Left ventricle myocardium inferior (tissue), 1 donor: ENCODE measurements around the gene HSF2. TPM values are rescaled to one million over a fixed set of nuclear protein-coding genes. Genes with fewer than 3 reads are reported as not detected.

Experiments
- DNase-seq: peaks from one replicate; pipeline ENCODE4 v3.0.0-alpha.2; 2020
- H3K27ac ChIP-seq: fragments of 200-600 bp; replicated peaks from 2 replicates; pipeline ENCODE4 v1.8.0; 2021
- H3K27me3 ChIP-seq: fragments of 200-600 bp; 2 replicates; pipeline ENCODE4 v1.8.0; 2021; ENCODE audit warnings: low read depth
- H3K36me3 ChIP-seq: fragments of 200-600 bp; 2 replicates; pipeline ENCODE4 v1.8.0; 2021
- H3K4me1 ChIP-seq: fragments of 200-600 bp; 2 replicates; pipeline ENCODE4 v1.8.0; 2021
- H3K4me3 ChIP-seq: fragments of 200-600 bp; 2 replicates; pipeline ENCODE4 v1.8.0; 2021; ENCODE audit warnings: mild to moderate bottlenecking, moderate library complexity
- H3K9me3 ChIP-seq: fragments of 200-600 bp; replicated peaks from 2 replicates; pipeline ENCODE4 v1.8.0; 2021
- intact Hi-C: fragments of 100-400 bp; cut with micrococcal nuclease; formaldehyde crosslinking; loops from one replicate; pipeline ENCODE4 v1.11.0; 2022
- total RNA-seq: library from RNA; stranded (reverse); fragmentation: NEBNext Ultra II Directional; extraction: Animal tissue kit (Norgen Biotek cat#: 25700); gene quantifications from one replicate; pipeline ENCODE4 v1.2.1, GENCODE V29; 2021
- TF ChIP-seq, protein P1 (sequence below): fragments of 200-600 bp; IDR thresholded peaks from 2 replicates; pipeline ENCODE4 v1.8.0; 2021; ENCODE audit warnings: antibody characterized with exemption, mild to moderate bottlenecking, borderline replicate concordance
- donor health status: DM: no; HTN: yes; CAD: no; lungs with severe emphysema.

The HSF2 gene
- total RNA-seq, 1 donor from 2014 or later, result 21.0 TPM

GRCh38 chr6:122408702-122409458 is 9.4 kb downstream of the HSF2 start:
- TF ChIP-seq, protein P1, sequence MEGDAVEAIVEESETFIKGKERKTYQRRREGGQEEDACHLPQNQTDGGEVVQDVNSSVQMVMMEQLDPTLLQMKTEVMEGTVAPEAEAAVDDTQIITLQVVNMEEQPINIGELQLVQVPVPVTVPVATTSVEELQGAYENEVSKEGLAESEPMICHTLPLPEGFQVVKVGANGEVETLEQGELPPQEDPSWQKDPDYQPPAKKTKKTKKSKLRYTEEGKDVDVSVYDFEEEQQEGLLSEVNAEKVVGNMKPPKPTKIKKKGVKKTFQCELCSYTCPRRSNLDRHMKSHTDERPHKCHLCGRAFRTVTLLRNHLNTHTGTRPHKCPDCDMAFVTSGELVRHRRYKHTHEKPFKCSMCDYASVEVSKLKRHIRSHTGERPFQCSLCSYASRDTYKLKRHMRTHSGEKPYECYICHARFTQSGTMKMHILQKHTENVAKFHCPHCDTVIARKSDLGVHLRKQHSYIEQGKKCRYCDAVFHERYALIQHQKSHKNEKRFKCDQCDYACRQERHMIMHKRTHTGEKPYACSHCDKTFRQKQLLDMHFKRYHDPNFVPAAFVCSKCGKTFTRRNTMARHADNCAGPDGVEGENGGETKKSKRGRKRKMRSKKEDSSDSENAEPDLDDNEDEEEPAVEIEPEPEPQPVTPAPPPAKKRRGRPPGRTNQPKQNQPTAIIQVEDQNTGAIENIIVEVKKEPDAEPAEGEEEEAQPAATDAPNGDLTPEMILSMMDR, result no peak
- H3K4me1 ChIP-seq, result peaks cover 55% of the 10 kb centered on the region
- H3K4me3 ChIP-seq, result no peak overlapping the region
- intact Hi-C loops, result no loop called here
- peaks cover 18% of the 10 kb centered on the region for H3K36me3 ChIP-seq
- no peak overlapping the region for H3K27ac ChIP-seq
- H3K27me3 ChIP-seq, result no peaks in the 10 kb centered on the region
- no peak for DNase-seq
- no peaks in the 10 kb centered on the region for H3K9me3 ChIP-seq

- Histone ChIP-seq H3K4me1 (peaks cover 39% of the 10 kb centered on the region), H3K9me3 (no peaks in the 10 kb centered on the region), H3K4me3 (no peak overlapping the region), H3K27ac (no peak overlapping the region), H3K27me3 (no peaks in the 10 kb centered on the region), H3K36me3 (peaks cover 25% of the 10 kb centered on the region)
- TF ChIP-seq, protein P1, result no peak
- no peak for DNase-seq
- intact Hi-C loops, result loop anchor here (10.0 kb wide), 1 partner anchor 53 kb away; no protein-coding TSS in a partner anchor
These were observed 12.5 kb downstream of the HSF2 start for GRCh38 chr6:122412001-122412400.

- Histone ChIP-seq H3K4me3 (no peak overlapping the region), H3K4me1 (peaks cover 23% of the 10 kb centered on the region), H3K9me3 (no peaks in the 10 kb centered on the region), H3K27ac (peak overlapping the region; percentile 44), H3K27me3 (no peaks in the 10 kb centered on the region), H3K36me3 (peaks cover 55% of the 10 kb centered on the region)
- TF ChIP-seq, protein P1, result no peak
- no peak for DNase-seq
- intact Hi-C loops, result loop anchor here (10.0 kb wide), 1 partner anchor 48 kb away; no protein-coding TSS in a partner anchor
These were observed 17.4 kb downstream of the HSF2 start for GRCh38 chr6:122416825-122417224.

GRCh38 chr6:122422003-122422402 is 22.6 kb downstream of the HSF2 start:
- Histone ChIP-seq H3K4me1 (peaks cover 11% of the 10 kb centered on the region), H3K9me3 (no peaks in the 10 kb centered on the region), H3K27ac (no peak overlapping the region), H3K4me3 (no peak overlapping the region), H3K27me3 (no peaks in the 10 kb centered on the region), H3K36me3 (peaks cover 81% of the 10 kb centered on the region)
- no peak for DNase-seq
- intact Hi-C loops, result no loop called here
- TF ChIP-seq, protein P1, result no peak

GRCh38 chr6:122422614-122423267 is 23.3 kb downstream of the HSF2 start:
- Histone ChIP-seq H3K4me1 (peaks cover 5% of the 10 kb centered on the region), H3K9me3 (no peaks in the 10 kb centered on the region), H3K36me3 (peaks cover 89% of the 10 kb centered on the region), H3K27me3 (no peaks in the 10 kb centered on the region), H3K27ac (no peak overlapping the region), H3K4me3 (no peak overlapping the region)
- no peak for DNase-seq
- TF ChIP-seq, protein P1, result no peak
- intact Hi-C loops, result no loop called here
